ENCODE data around the gene KMT2E. TPM values are rescaled to one million over a fixed set of nuclear protein-coding genes. Genes with fewer than 3 reads are reported as not detected.
"Not testable (repeated sequence)": the region's sequence is repeated elsewhere in the genome, so short reads cannot be mapped to it uniquely, and the experiment has no call there.

KMT2E gene
- total RNA-seq, 1 experiment from 2014 or later, result 63.4 TPM

- peak; percentile 93 for DNase-seq (ENCODE audit: low read depth)
Observed at GRCh38 chr7:104982308-104983075, 31.5 kb upstream of the KMT2E start.

GRCh38 chr7:104983076-104983577 lies 30.9 kb upstream of the KMT2E start:
- no peak for DNase-seq (ENCODE audit: low read depth)

GRCh38 chr7:104983578-104984539 lies 30.1 kb upstream of the KMT2E start:
- peak; percentile 89 for DNase-seq (ENCODE audit: low read depth)

GRCh38 chr7:104984585-104985258 lies 29.3 kb upstream of the KMT2E start:
- DNase-seq (ENCODE audit: low read depth), result no peak

GRCh38 chr7:104985259-104985617 lies 28.8 kb upstream of the KMT2E start:
- DNase-seq (ENCODE audit: low read depth), result no peak

- no peak for DNase-seq (ENCODE audit: low read depth)
Observed at GRCh38 chr7:104986628-104987259, 27.3 kb upstream of the KMT2E start.

- not testable (repeated sequence) for DNase-seq (ENCODE audit: low read depth)
Observed at GRCh38 chr7:104987403-104987802, 26.6 kb upstream of the KMT2E start.

- DNase-seq (ENCODE audit: low read depth), result no peak
Observed at GRCh38 chr7:104990983-104991382, 23.0 kb upstream of the KMT2E start.

- DNase-seq (ENCODE audit: low read depth), result no peak
Observed at GRCh38 chr7:104992306-104992705, 21.7 kb upstream of the KMT2E start.

- DNase-seq (ENCODE audit: low read depth), result no peak
Observed at GRCh38 chr7:104993217-104993862, 20.7 kb upstream of the KMT2E start.

- no peak for DNase-seq (ENCODE audit: low read depth)
Observed at GRCh38 chr7:104998040-104998752, 15.8 kb upstream of the KMT2E start.

- no peak for DNase-seq (ENCODE audit: low read depth)
Observed at GRCh38 chr7:105000200-105000599, 13.8 kb upstream of the KMT2E start.

GRCh38 chr7:105000927-105001336 lies 13.1 kb upstream of the KMT2E start:
- DNase-seq (ENCODE audit: low read depth), result no peak

- no peak for DNase-seq (ENCODE audit: low read depth)
Observed at GRCh38 chr7:105001652-105002184, 12.3 kb upstream of the KMT2E start.

GRCh38 chr7:105003275-105003674 lies 10.7 kb upstream of the KMT2E start:
- peak; percentile 81 for DNase-seq (ENCODE audit: low read depth)

GRCh38 chr7:105003872-105004510 lies 10.0 kb upstream of the KMT2E start:
- DNase-seq (ENCODE audit: low read depth), result no peak

- not testable (repeated sequence) for DNase-seq (ENCODE audit: low read depth)
Observed at GRCh38 chr7:105005006-105005405, 9.0 kb upstream of the KMT2E start.

GRCh38 chr7:105005486-105005885 lies 8.5 kb upstream of the KMT2E start:
- DNase-seq (ENCODE audit: low read depth), result not testable (repeated sequence)

- DNase-seq (ENCODE audit: low read depth), result no peak
Observed at GRCh38 chr7:105006367-105007136, 7.5 kb upstream of the KMT2E start.
